Small intestine (tissue), 7 donors: ENCODE results near the gene ANKIB1. TPM values are rescaled to one million over a fixed set of nuclear protein-coding genes. Genes with fewer than 3 reads are reported as not detected.
"Not testable (repeated sequence)": the region's sequence is repeated elsewhere in the genome, so short reads cannot be mapped to it uniquely, and the experiment has no call there.

Source experiments
- DNase-seq, 2 donors: peaks; one replicate each; pipeline versions ENCODE4 v3.0.0 to v3.0.0-alpha.2; 2013
- FAIRE-seq: peaks from 2 replicates; lab custom pipeline; 2012; peaks lifted over from hg19 to GRCh38; lab: Jason Lieb, UNC
- H3K27ac ChIP-seq, 3 donors: one replicate each; pipeline ENCODE4 v1.5.1; 2013; ENCODE audit warnings: low read length in 2 of 3, mild to moderate bottlenecking in 2 of 3, control low read depth in 1 of 3, inconsistent platforms in 1 of 3, low read depth in 1 of 3, moderate library complexity in 1 of 3
- H3K27me3 ChIP-seq, 3 donors: one replicate each; pipeline ENCODE4 v1.6.1; 2013; ENCODE audit warnings: low read length in 3 of 3, inconsistent platforms in 1 of 3; ENCODE audit not compliant: control insufficient read depth in 3 of 3, insufficient read depth in 3 of 3
- H3K36me3 ChIP-seq, 3 donors: one replicate each; pipeline ENCODE4 v1.6.1; 2013; ENCODE audit warnings: low read length in 3 of 3, inconsistent platforms in 1 of 3, low read depth in 1 of 3, mild to moderate bottlenecking in 1 of 3, moderate library complexity in 1 of 3; ENCODE audit not compliant: control insufficient read depth in 3 of 3, insufficient read depth in 2 of 3
- H3K4me1 ChIP-seq, 3 donors: one replicate each; pipeline ENCODE4 v1.6.1; 2013; ENCODE audit warnings: low read length in 2 of 3, inconsistent platforms in 1 of 3, low read depth in 1 of 3, mild to moderate bottlenecking in 1 of 3, moderate library complexity in 1 of 3; ENCODE audit not compliant: control insufficient read depth in 3 of 3, insufficient read depth in 2 of 3
- H3K4me3 ChIP-seq, 3 donors: one replicate each; pipeline ENCODE4 v1.5.1; 2013; ENCODE audit warnings: low read length in 3 of 3, control low read depth in 1 of 3, inconsistent platforms in 1 of 3, low read depth in 1 of 3, mild to moderate bottlenecking in 1 of 3, moderate library complexity in 1 of 3
- H3K9me3 ChIP-seq, 2 donors: one replicate each; pipeline ENCODE4 v1.6.1; 2013; ENCODE audit warnings: low read depth in 1 of 2, low read length in 1 of 2; ENCODE audit not compliant: control insufficient read depth in 2 of 2, insufficient read depth in 1 of 2
- WGBS, 3 donors: extraction: QIAGEN DNeasy Blood & Tissue Kit; methylation state at CpG; one replicate each; pipeline ENCODE4 v1.1.7; 2013; 5-methylcytosine and 5-hydroxymethylcytosine counted together
- polyA plus RNA-seq, 4 donors: library from polyadenylated mRNA; stranded (reverse) in 3 of 4; unstranded in 1 of 4; fragments of 200-250 nt in 3 of 4; fragments of 120-200 nt in 1 of 4; gene quantifications; one replicate each; pipeline versions ENCODE4 v1.2.1 to v1.2.3, GENCODE V29; 2013
- donor health status: healthy with polysubstance abuse.
- donor health status: control.
- donor health status: control.
- donor health status: Bipolar disorder and iron deficiency.
- donor health status: healthy.

Gene ANKIB1
- polyA plus RNA-seq, 4 donors, result 10.8 to 37.2 (median 14.2) TPM

DNA sequence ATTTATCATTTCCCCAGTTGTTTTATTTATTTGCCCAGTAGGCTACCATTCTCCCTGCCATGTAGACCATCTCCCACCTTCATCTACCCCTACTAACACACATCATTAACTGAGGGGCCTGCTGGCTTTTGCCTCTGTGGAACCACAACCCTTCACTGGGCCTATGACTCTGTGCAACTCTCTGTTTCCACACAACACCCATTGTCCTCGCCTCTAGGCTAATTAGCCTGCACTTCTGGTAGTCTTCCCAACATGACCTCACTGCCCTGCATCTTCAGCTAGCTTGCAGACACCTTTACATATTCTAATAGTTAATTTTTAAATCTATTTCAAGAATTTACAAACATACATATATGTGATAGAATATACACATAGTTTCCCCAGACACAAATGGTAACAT, 7.5 kb downstream of the ANKIB1 start:
- WGBS, 3 donors, result 90 to 96% (median 90%) methylated on average over 1 of the region's 1 CpG
- Histone ChIP-seq H3K36me3 (peaks cover 0 to 2% (median 0%) of the 10 kb centered on the region in 3 donors), H3K27me3 (no peaks in the 10 kb centered on the region), H3K27ac (no peak overlapping the region), H3K4me3 (no peak overlapping the region), H3K4me1 (peaks cover 0 to under 1% (median 0%) of the 10 kb centered on the region in 3 donors), H3K9me3 (peaks cover 0 to 4% of the 10 kb centered on the region in 2 donors)
- DNase-seq (no peak), FAIRE-seq (no peak)

DNA sequence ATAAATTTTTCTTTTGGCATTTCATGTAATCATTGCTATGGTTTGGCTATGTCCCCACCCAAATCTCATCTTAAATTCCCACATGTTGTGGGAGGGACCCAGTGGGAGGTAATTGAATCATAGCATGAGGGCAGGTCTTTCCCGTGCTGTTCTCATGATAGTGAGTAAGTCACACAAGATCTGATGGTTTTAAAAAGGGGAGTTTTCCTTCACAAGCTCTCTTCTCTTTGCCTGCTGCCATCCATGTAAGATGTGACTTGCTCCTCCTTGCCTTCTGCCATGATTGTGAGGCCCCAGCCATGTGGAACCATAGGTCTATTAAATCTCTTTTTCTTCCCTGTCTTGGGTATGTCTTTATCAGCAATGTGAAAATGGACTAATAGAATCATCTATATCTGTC, 9.0 kb downstream of the ANKIB1 start:
- H3K9me3 ChIP-seq, H3K36me3 ChIP-seq, H3K27ac ChIP-seq, H3K4me1 ChIP-seq, DNase-seq, H3K27me3 ChIP-seq, FAIRE-seq, H3K4me3 ChIP-seq: not testable (repeated sequence)
- 74 to 89% (median 89%) methylated on average over 1 of the region's 1 CpG for WGBS, 3 donors

DNA sequence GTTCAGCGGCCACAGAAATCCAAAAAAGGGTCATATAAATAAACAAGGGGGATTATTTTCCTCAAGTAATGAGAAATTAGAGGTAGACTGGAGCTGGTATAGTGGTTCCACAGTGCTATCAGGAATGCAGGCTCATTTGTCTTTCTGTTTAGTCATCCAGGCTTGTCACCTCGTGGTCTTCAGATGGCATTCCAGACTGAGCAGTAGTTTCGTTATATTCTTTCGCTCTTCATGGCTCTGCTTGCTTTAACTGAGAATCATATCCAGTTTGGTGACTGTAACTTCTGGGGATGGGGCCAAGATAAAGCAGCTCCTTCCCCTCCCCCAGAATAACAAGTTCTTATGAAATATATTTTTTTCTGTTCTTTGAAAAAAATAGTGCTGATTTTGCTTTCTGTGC, 9.5 kb downstream of the ANKIB1 start:
- H3K4me1 ChIP-seq, result no peaks in the 10 kb centered on the region
- no peak overlapping the region for H3K4me3 ChIP-seq
- H3K27ac ChIP-seq, result no peak overlapping the region
- peaks cover 0 to 7% (median 0%) of the 10 kb centered on the region in 3 donors for H3K36me3 ChIP-seq
- no peak for FAIRE-seq
- H3K27me3 ChIP-seq, result no peaks in the 10 kb centered on the region
- DNase-seq, result no peak
- peaks cover 0 to 7% of the 10 kb centered on the region in 2 donors for H3K9me3 ChIP-seq
- 83 to 94% (median 93%) methylated on average over 4 of the region's 4 CpGs for WGBS, 3 donors

DNA sequence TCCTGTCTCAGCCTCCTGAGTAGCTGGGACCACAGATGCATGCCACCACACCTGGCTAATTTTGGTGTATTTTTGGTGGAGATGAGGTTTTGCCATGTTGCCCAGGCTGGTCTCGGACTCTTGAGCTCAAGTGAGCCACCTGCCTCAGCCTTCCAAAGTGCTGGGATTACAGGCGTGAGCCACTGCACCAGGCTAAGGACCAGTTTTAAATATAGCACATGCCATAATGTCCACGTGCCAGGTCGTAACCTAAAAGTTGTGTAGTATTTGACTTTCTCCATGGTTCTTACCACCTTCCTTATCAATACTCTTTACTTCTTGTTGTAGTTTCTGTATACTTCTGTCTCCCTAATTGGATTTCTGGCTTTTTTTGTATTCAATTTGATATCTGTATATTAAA, 13.3 kb downstream of the ANKIB1 start:
- DNase-seq (no peak), FAIRE-seq (no peak)
- H3K4me1 ChIP-seq, result no peaks in the 10 kb centered on the region
- H3K36me3 ChIP-seq, result peaks cover 0 to 6% (median 0%) of the 10 kb centered on the region in 3 donors
- 92 to 99% (median 95%) methylated on average over 4 of the region's 4 CpGs for WGBS, 3 donors
- no peak overlapping the region for H3K4me3 ChIP-seq
- peaks cover 0 to 9% of the 10 kb centered on the region in 2 donors for H3K9me3 ChIP-seq
- no peak overlapping the region for H3K27ac ChIP-seq
- no peaks in the 10 kb centered on the region for H3K27me3 ChIP-seq

GRCh38 chr7:92259610-92260247, 14.0 kb downstream of the ANKIB1 start:
- Histone ChIP-seq H3K27ac (no peak overlapping the region), H3K4me1 (no peaks in the 10 kb centered on the region), H3K36me3 (peaks cover 0 to 9% (median 0%) of the 10 kb centered on the region in 3 donors), H3K27me3 (no peaks in the 10 kb centered on the region), H3K9me3 (peaks cover 0 to 12% of the 10 kb centered on the region in 2 donors), H3K4me3 (no peak overlapping the region)
- no peak for FAIRE-seq
- no peak for DNase-seq
- 89 to 100% (median 93%) methylated on average over 2 of the region's 2 CpGs for WGBS, 3 donors

DNA sequence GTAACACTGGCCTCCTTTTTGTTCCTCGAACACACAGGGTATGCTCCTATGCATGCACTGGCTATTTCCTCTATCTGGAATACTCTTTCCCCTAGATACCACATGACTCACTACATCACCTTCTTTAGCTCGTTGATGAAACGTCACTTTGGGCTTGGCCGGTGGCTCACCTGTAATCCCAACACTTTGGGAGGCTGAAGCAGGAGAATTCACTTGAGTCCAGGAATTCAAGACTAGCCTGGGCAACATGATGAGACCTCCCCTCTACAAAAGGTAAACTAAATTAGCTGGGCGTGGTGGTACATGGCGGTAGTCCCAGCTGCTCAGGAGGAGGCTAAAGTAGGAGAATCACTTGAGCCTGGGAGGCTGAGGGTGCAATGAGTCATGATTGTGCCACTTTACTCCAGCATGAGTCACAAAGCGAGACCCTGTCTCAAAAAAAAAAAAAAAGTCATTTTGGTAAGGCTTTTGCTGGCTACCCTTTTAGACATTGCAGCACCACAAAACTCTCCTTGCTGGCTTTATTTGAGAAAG, 14.5 kb downstream of the ANKIB1 start:
- H3K36me3 ChIP-seq, result peaks cover 0 to 9% (median 2%) of the 10 kb centered on the region in 3 donors
- DNase-seq, result no peak
- FAIRE-seq, result no peak
- no peak overlapping the region for H3K27ac ChIP-seq
- H3K4me1 ChIP-seq, result no peaks in the 10 kb centered on the region
- peaks cover 0 to 10% of the 10 kb centered on the region in 2 donors for H3K9me3 ChIP-seq
- H3K4me3 ChIP-seq, result no peak overlapping the region
- 79 to 87% (median 83%) methylated on average over 7 of the region's 7 CpGs for WGBS, 3 donors
- no peaks in the 10 kb centered on the region for H3K27me3 ChIP-seq

DNA sequence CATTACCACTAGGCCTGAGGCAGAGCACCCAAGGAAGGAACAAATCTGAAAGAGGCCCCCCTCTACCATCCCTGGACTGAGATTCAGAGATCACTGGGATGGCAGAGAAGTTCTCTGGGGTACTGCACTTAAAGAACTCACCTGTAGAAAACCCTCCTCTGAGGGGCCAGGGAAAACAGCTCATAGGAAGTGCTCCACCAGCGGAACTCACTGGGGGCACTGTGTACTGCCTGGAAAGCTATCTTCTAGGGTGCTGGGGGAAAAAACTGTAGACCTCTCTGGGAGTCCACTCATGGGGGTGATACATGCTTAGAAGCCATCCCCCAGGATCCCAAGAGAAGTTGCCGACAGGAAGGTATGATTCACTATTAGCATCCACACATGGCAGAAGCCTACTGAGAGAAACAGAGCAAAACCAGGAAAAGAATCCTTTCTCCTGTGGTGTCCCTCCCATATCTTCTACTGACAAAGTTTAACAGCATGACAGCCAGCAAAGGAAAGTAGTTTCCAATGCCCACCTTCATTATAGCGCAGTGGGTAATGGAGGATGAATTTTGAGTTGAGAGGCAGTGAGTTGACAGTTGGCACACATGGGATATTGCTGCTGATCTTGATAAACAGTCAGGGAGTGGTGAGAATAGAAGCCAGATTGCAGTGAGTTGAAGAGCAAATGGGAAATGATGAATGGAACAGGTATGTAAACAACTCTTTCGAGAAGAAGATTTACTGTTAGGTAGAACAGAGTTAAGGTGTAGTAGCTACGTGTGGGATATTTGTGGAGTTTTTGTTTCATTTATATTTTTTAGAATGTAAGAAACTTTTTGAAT, 20.9 kb downstream of the ANKIB1 start:
- H3K27ac ChIP-seq, result no peak overlapping the region
- peaks cover 0 to 6% (median 2%) of the 10 kb centered on the region in 3 donors for H3K36me3 ChIP-seq
- no peaks in the 10 kb centered on the region for H3K27me3 ChIP-seq
- H3K4me3 ChIP-seq, result no peak overlapping the region
- H3K4me1 ChIP-seq, result no peaks in the 10 kb centered on the region
- FAIRE-seq, result no peak
- DNase-seq, result no peak
- peaks cover 0 to 4% of the 10 kb centered on the region in 2 donors for H3K9me3 ChIP-seq
- 95 to 98% (median 96%) methylated on average over 5 of the region's 5 CpGs for WGBS, 3 donors

- Histone ChIP-seq H3K27ac (no peak overlapping the region), H3K27me3 (no peaks in the 10 kb centered on the region), H3K4me3 (no peak overlapping the region), H3K4me1 (no peaks in the 10 kb centered on the region), H3K9me3 (peaks cover 0 to 4% of the 10 kb centered on the region in 2 donors), H3K36me3 (peaks cover 0 to 8% (median 2%) of the 10 kb centered on the region in 3 donors)
- FAIRE-seq (no peak), DNase-seq (no peak)
- whole genome bisulfite sequencing, 3 donors, result 95 to 98% (median 98%) methylated on average over 1 of the region's 1 CpG
These were observed 23.1 kb downstream of the ANKIB1 start for GRCh38 chr7:92268921-92269320.
